ENCODE results near the gene NCAM1.

The NCAM1 gene

DNA sequence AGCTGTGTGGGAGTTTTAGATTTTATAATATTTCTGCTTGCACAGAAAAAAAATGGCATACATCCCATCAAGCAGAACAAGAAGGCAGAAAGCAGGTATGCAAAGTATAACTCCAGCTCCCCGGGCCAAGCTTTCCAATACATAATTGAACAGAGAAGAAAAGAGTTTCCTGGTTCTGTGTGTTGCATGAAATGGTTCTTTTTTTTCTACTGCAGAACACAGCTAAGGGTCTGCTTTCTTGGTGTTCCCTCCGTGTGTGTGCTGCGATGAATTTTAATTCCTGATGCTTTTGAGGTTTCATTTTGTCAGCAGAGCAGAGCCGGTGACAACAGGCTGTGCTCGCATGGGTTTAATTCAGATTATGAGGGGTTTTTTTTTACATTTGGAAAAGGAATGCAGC lies 282.5 kb downstream of the NCAM1 start:
- Histone ChIP-seq H3K4me3 (ENCODE audit: low read depth, low read length) (no peak overlapping the region), H3K9me3 (no peaks in the 10 kb centered on the region), H3K36me3 (peaks cover 57% of the 10 kb centered on the region), H3K27me3 (no peaks in the 10 kb centered on the region), H3K4me1 (peaks cover 11% of the 10 kb centered on the region)
- no peak for DNase-seq
- TF ChIP-seq, protein P1, sequence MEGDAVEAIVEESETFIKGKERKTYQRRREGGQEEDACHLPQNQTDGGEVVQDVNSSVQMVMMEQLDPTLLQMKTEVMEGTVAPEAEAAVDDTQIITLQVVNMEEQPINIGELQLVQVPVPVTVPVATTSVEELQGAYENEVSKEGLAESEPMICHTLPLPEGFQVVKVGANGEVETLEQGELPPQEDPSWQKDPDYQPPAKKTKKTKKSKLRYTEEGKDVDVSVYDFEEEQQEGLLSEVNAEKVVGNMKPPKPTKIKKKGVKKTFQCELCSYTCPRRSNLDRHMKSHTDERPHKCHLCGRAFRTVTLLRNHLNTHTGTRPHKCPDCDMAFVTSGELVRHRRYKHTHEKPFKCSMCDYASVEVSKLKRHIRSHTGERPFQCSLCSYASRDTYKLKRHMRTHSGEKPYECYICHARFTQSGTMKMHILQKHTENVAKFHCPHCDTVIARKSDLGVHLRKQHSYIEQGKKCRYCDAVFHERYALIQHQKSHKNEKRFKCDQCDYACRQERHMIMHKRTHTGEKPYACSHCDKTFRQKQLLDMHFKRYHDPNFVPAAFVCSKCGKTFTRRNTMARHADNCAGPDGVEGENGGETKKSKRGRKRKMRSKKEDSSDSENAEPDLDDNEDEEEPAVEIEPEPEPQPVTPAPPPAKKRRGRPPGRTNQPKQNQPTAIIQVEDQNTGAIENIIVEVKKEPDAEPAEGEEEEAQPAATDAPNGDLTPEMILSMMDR (IDR thresholded peaks at IDR 0.05; ENCODE audit: low read depth, low read length): no peak

- Histone ChIP-seq H3K4me1 (peaks cover 15% of the 10 kb centered on the region), H3K27me3 (no peaks in the 10 kb centered on the region), H3K36me3 (peaks cover 55% of the 10 kb centered on the region), H3K4me3 (ENCODE audit: low read depth, low read length) (no peak overlapping the region), H3K9me3 (no peaks in the 10 kb centered on the region)
- TF ChIP-seq, protein P1 (IDR thresholded peaks at IDR 0.05; ENCODE audit: low read depth, low read length): no peak
- no peak for DNase-seq
Observed at GRCh38 chr11:113245216-113245615, 284.0 kb downstream of the NCAM1 start.

DNA sequence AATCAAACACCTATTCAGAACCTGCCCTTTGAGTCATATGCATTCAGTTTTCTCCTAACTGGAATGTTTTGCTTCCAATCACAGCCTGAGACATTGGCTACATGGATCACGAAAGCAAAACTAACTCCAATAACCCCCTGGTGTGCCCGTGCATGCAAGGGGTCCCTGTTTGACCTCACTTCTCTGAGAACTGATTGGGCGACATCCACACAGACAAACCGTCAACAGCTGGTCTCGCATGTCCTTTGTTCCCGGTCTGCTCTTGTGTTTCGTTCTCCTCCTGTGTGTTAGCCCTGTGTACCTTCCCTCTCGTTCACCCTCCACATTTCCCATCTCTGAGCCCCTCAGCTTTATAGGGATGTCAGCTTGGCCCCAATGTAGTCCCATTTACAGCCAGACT lies 286.0 kb downstream of the NCAM1 start:
- H3K4me1 ChIP-seq: peaks cover 4% of the 10 kb centered on the region; the same call in 1 of the 2 replicates
- TF ChIP-seq, protein P1 (IDR thresholded peaks at IDR 0.05; ENCODE audit: low read depth, low read length): no peak
- no peaks in the 10 kb centered on the region for H3K9me3 ChIP-seq
- no peak overlapping the region for H3K4me3 ChIP-seq (ENCODE audit: low read depth, low read length)
- no peak for DNase-seq
- peaks cover 43% of the 10 kb centered on the region for H3K36me3 ChIP-seq
- H3K27me3 ChIP-seq: no peaks in the 10 kb centered on the region

DNA sequence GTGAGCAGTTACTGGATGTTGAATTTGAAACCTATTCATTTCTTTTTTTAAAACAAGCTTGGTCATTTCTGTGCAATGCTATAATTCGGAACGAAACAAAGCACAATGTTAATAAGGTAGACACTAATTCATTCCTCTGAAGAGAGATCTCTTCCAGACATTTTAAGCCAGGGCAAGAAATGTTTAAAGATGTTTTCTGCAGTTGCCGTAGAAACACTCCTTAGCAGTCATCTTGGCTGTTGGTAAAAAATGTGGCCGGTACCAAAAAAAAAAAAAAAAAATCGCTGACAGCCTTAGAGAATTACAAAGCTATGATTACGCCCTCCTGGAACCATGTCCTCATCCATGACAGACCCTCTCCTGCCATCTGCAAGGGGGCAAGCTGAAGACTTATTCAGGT lies 286.7 kb downstream of the NCAM1 start:
- Histone ChIP-seq H3K4me3 (ENCODE audit: low read depth, low read length) (no peak overlapping the region), H3K27me3 (no peaks in the 10 kb centered on the region), H3K9me3 (no peaks in the 10 kb centered on the region), H3K36me3 (peaks cover 41% of the 10 kb centered on the region), H3K4me1 (peaks cover 4% of the 10 kb centered on the region; the same call in 1 of the 2 replicates)
- TF ChIP-seq, protein P1 (IDR thresholded peaks at IDR 0.05; ENCODE audit: low read depth, low read length): no peak
- no peak for DNase-seq

DNA sequence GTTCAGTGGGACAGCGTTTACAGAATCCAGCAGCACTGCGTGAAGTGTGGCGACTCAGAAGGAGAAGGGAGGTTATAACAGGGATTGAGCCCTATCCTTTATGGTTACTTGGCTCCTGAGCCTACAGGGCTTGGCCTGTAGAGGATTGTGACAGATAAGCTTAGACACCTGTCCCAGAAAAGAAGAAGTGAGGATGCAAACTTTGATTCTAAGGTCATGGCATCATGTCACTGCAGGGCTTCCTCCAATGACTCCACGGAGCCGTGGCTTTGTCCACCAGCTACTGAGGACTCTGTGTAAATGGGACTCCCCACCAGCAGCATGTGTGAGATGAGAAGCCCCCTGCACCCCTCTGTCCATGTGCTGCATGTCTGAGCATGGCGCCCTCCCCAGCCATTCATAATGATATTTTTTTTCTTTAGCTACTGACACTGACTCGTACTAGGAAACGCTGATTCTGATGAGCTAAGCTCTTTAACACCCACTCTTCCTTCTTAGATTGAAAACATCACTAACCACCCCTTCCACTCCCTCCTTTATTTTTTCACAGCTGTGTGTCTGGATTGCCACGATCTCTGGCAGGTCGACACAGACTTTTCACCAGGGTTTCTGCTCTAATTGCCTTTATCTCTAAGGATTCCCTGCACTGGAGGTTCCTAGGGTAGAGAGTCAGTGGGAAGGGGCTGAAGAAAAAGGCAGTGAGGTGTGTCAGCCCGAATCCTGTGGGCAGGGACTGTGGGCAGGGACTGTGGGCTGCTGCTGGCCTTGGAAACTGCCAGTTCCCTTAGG lies 287.7 kb downstream of the NCAM1 start:
- TF ChIP-seq, protein P1 (IDR thresholded peaks at IDR 0.05; ENCODE audit: low read depth, low read length): no peak
- no peaks in the 10 kb centered on the region for H3K27me3 ChIP-seq
- peaks cover 4% of the 10 kb centered on the region; the same call in 1 of the 2 replicates for H3K4me1 ChIP-seq
- no peak overlapping the region for H3K4me3 ChIP-seq (ENCODE audit: low read depth, low read length)
- H3K36me3 ChIP-seq: peaks cover 40% of the 10 kb centered on the region
- H3K9me3 ChIP-seq: no peaks in the 10 kb centered on the region
- no peak for DNase-seq

DNA sequence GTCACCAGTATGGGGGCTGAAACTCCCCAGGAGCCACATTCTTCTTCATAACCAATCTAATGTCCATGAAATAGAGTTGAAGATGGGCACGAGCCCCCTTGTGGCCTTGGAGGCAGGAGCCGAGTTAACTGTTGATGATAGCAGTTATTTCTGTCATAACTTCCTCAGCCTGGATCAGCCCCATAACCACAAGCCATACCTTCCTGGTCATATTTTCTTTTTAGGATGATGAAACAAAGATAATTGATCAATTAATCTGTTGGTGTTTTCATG lies 288.2 kb downstream of the NCAM1 start:
- peaks cover 4% of the 10 kb centered on the region; the same call in 1 of the 2 replicates for H3K4me1 ChIP-seq
- peak; percentile 41 for DNase-seq
- H3K4me3 ChIP-seq (ENCODE audit: low read depth, low read length): no peak overlapping the region
- TF ChIP-seq, protein P1 (IDR thresholded peaks at IDR 0.05; ENCODE audit: low read depth, low read length): peak; percentile 63
- no peaks in the 10 kb centered on the region for H3K27me3 ChIP-seq
- H3K36me3 ChIP-seq: peaks cover 40% of the 10 kb centered on the region
- no peaks in the 10 kb centered on the region for H3K9me3 ChIP-seq

Measured in BE2C (cell line).